Thyroid gland (tissue), 4 donors: Measurements from ENCODE around the gene SPATA13. TPM values are rescaled to one million over a fixed set of nuclear protein-coding genes. Genes with fewer than 3 reads are reported as not detected.

Experiments used
- DNase-seq, 2 donors: peaks; one replicate each; pipeline ENCODE4 v3.0.0-alpha.2; 2019
- H3K27ac ChIP-seq, 3 donors: fragments of 200-600 bp; sonication (generic); 1 replicate in 2 of 3; 2 replicates in 1 of 3; pipeline ENCODE4 v1.5.1; 2016 to 2019; ENCODE audit warnings: mild to moderate bottlenecking in 1 of 3, moderate library complexity in 1 of 3
- H3K27me3 ChIP-seq: fragments of 200-600 bp; sonication (generic); one replicate; pipeline ENCODE4 v1.5.1; 2019
- H3K36me3 ChIP-seq, 2 donors: fragments of 200-600 bp; sonication (generic); one replicate each; pipeline ENCODE4 v1.5.1; 2016 to 2019
- H3K4me1 ChIP-seq, 2 donors: fragments of 200-600 bp; sonication (generic); one replicate each; pipeline ENCODE4 v1.5.1; 2017 to 2019
- H3K4me3 ChIP-seq, 3 donors: fragments of 200-600 bp; sonication (generic); replicated peaks in 1 of 3; 1 replicate in 2 of 3; 2 replicates in 1 of 3; pipeline ENCODE4 v1.5.1; 2016; ENCODE audit warnings: mild to moderate bottlenecking in 1 of 3
- H3K9me3 ChIP-seq: fragments of 200-600 bp; sonication (generic); one replicate; pipeline ENCODE4 v1.5.1; 2017
- CTCF ChIP-seq, 6 experiments: fragments of 200-600 bp in 3 of 6; fragments of 450-650 bp in 3 of 6; sonication (generic) in 3 of 6; IDR thresholded peaks; one replicate each; pipeline ENCODE4 v1.5.1; 2016 to 2019; ENCODE audit warnings: antibody characterized with exemption in 6 of 6, mild to moderate bottlenecking in 2 of 6, inconsistent platforms in 1 of 6, moderate library complexity in 1 of 6
- POLR2A ChIP-seq, 2 donors: fragments of 450-650 bp; IDR thresholded peaks; one replicate each; pipeline ENCODE4 v1.6.1; 2017; ENCODE audit warnings: antibody characterized with exemption in 2 of 2, mild to moderate bottlenecking in 2 of 2, moderate library complexity in 1 of 2
- WGBS, 2 donors: methylation state at CpG; one replicate each; pipeline ENCODE4 v1.1.5; 2017; 5-methylcytosine and 5-hydroxymethylcytosine counted together
- intact Hi-C: fragments of 100-400 bp; cut with DNase I; formaldehyde crosslinking; loops from one replicate; pipeline ENCODE4 v1.15.1; 2023
- total RNA-seq, 4 donors: library from RNA; depleted of rRNA; stranded (reverse); fragments of >200 nt; gene quantifications; one replicate each; pipeline ENCODE4 v1.2.3, GENCODE V29; 2016

SPATA13 gene
- total RNA-seq, 4 donors from 2014 or later: 43.2 to 95.4 (median 51.1) TPM

GRCh38 chr13:24287748-24288287 is 127.3 kb downstream of the SPATA13 start:
- TF ChIP-seq CTCF (IDR thresholded peaks at IDR 0.05) (no peak), POLR2A (IDR thresholded peaks at IDR 0.05) (no peak)
- no peaks in the 10 kb centered on the region for H3K4me1 ChIP-seq
- 94 to 97% methylated on average over 8 of the region's 8 CpGs for WGBS, 2 donors
- no peak overlapping the region for H3K4me3 ChIP-seq
- H3K27ac ChIP-seq: no peak overlapping the region
- peaks cover 56 to 59% of the 10 kb centered on the region in 2 donors for H3K36me3 ChIP-seq
- H3K27me3 ChIP-seq: no peaks in the 10 kb centered on the region
- no peaks in the 10 kb centered on the region for H3K9me3 ChIP-seq
- intact Hi-C loops: no loop called here
- no peak for DNase-seq

DNA sequence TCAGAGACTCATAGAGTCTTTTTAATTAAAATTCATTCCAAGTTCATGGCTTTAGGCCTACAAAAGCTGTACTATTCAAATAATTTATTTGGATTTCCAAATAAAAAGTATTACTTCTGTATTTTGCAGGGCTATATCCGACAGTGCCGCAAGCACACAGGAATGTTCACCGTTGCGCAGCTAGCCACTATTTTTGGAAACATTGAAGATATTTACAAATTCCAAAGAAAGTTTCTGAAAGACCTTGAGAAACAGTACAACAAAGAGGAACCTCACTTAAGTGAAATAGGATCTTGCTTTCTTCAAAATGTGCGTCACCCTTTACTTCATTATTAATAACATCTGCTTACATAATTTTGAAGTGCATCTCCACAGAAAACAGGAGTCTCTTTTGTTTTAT is 128.3 kb downstream of the SPATA13 start:
- DNase-seq: no peak
- TF ChIP-seq CTCF (IDR thresholded peaks at IDR 0.05) (no peak), POLR2A (IDR thresholded peaks at IDR 0.05) (no peak)
- 93 to 94% methylated on average over 5 of the region's 5 CpGs for WGBS, 2 donors
- Histone ChIP-seq H3K4me1 (no peaks in the 10 kb centered on the region), H3K9me3 (no peaks in the 10 kb centered on the region), H3K27ac (no peak overlapping the region), H3K4me3 (no peak overlapping the region), H3K27me3 (no peaks in the 10 kb centered on the region), H3K36me3 (peaks cover 55 to 59% of the 10 kb centered on the region in 2 donors)
- intact Hi-C loops: no loop called here

- H3K36me3 ChIP-seq: peaks cover 61 to 69% of the 10 kb centered on the region in 2 donors
- no peaks in the 10 kb centered on the region for H3K4me1 ChIP-seq
- no peak overlapping the region for H3K27ac ChIP-seq
- no peak overlapping the region for H3K4me3 ChIP-seq
- H3K27me3 ChIP-seq: no peaks in the 10 kb centered on the region
- intact Hi-C loops: no loop called here
- 94 to 95% methylated on average over 20 of the region's 20 CpGs for WGBS, 2 donors
- no peak for DNase-seq
- no peak for TF ChIP-seq POLR2A (IDR thresholded peaks at IDR 0.05)
- TF ChIP-seq CTCF (IDR thresholded peaks at IDR 0.05): no peak
- H3K9me3 ChIP-seq: no peaks in the 10 kb centered on the region
Observed at GRCh38 chr13:24290280-24290932, 129.9 kb downstream of the SPATA13 start.

DNA sequence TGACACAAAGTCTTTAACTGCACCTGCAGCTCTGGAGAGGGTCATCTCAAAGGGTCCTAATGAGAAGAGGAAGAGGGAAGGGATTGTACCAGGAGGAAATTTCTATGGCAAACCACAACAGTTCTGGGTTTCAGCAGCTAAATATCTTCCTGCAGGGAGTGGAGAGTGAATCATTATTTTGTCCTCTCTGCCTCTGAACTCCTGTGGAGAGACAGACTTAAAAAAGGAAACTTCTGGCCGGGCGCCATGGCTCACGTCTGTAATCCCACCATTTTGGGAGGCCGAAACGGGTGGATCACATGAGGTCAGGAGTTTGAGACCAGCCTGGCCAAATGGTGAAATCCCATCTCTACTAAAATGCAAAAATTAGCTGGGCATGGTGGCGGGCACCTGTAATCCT is 132.0 kb downstream of the SPATA13 start:
- no peaks in the 10 kb centered on the region for H3K4me1 ChIP-seq
- no peak for DNase-seq
- WGBS, 2 donors: 95 to 97% methylated on average over 6 of the region's 6 CpGs
- no peaks in the 10 kb centered on the region for H3K9me3 ChIP-seq
- no peaks in the 10 kb centered on the region for H3K27me3 ChIP-seq
- intact Hi-C loops: no loop called here
- no peak overlapping the region for H3K27ac ChIP-seq
- TF ChIP-seq CTCF (IDR thresholded peaks at IDR 0.05): no peak
- TF ChIP-seq POLR2A (IDR thresholded peaks at IDR 0.05): no peak
- peaks cover 54 to 64% of the 10 kb centered on the region in 2 donors for H3K36me3 ChIP-seq
- no peak overlapping the region for H3K4me3 ChIP-seq

DNA sequence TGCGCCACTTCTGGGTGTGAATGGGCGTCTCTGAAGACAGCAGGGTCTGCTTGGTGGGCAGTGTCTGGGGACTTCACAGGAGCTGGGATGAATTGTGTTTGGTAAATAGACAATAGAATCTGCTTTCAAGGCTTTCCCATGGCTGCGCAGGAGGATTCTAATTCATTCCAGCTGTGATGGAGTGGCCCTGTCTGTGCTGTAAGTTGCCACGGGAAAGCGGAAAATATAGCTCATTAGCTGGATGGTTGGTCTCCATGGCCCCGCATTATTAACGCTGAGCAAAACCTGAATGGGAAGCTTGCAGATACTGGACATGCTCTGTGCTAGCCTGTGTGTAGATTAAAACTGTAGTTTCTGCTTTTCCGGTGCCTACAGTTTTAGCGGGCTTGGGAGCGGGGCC is 133.2 kb downstream of the SPATA13 start:
- H3K27me3 ChIP-seq: no peaks in the 10 kb centered on the region
- no peak overlapping the region for H3K27ac ChIP-seq
- TF ChIP-seq POLR2A (IDR thresholded peaks at IDR 0.05) (no peak), CTCF (IDR thresholded peaks at IDR 0.05) (no peak)
- intact Hi-C loops: no loop called here
- H3K4me1 ChIP-seq: no peaks in the 10 kb centered on the region
- 93 to 94% methylated on average over 10 of the region's 10 CpGs for WGBS, 2 donors
- H3K4me3 ChIP-seq: no peak overlapping the region
- peaks cover 54 to 65% of the 10 kb centered on the region in 2 donors for H3K36me3 ChIP-seq
- DNase-seq: no peak
- no peaks in the 10 kb centered on the region for H3K9me3 ChIP-seq
